Left ventricle myocardium superior (tissue), 1 donor: ENCODE results near the gene ST6GALNAC6. TPM values are rescaled to one million over a fixed set of nuclear protein-coding genes. Genes with fewer than 3 reads are reported as not detected.
A peak's percentile ranks its signal among the peaks of the same experiment; 100 is the strongest.
"Not testable (repeated sequence)": the region's sequence is repeated elsewhere in the genome, so short reads cannot be mapped to it uniquely, and the experiment has no call there.

Experiments used
- ATAC-seq: fragments of 200-7000 bp; cut with Tn5 transposase; one replicate; pipeline ENCODE4 v1.9.1; 2020; ENCODE audit warnings: mild to moderate bottlenecking, moderate library complexity
- DNase-seq: peaks from one replicate; pipeline ENCODE4 v3.0.0-alpha.2; 2020
- intact Hi-C: fragments of 100-400 bp; cut with micrococcal nuclease; formaldehyde crosslinking; loops from one replicate; pipeline ENCODE4 v1.11.0; 2022
- total RNA-seq: library from RNA; stranded (reverse); fragmentation: NEBNext Ultra II Directional; extraction: Animal tissue kit (Norgen Biotek cat#: 25700); gene quantifications from one replicate; pipeline ENCODE4 v1.2.1, GENCODE V29; 2021
- donor health status: DM: no; HTN: yes; CAD: no; lungs with severe emphysema.

The ST6GALNAC6 gene
- total RNA-seq, 1 donor from 2014 or later = 50.5 TPM

GRCh38 chr9:127878001-127878651 lies 21.3 kb downstream of the ST6GALNAC6 start:
- DNase-seq = no peak
- intact Hi-C loops = loop anchor here (10.0 kb wide), 1 partner anchor 93 kb away; the partner anchor contains the start of gene CDK9
- no peak for ATAC-seq

GRCh38 chr9:127877566-127877998 lies 21.8 kb downstream of the ST6GALNAC6 start, which contains the start of gene AK1:
Gene AK1 (minus strand): TSS chr9:127877675. CDS start chr9:127874617, 3,058 bp downstream.
- peak; percentile 90 for DNase-seq
- intact Hi-C loops = loop anchor here (10.0 kb wide), 1 partner anchor 93 kb away; the partner anchor contains the start of gene CDK9
- ATAC-seq = peak; percentile 82

- intact Hi-C loops = loop anchor here (10.0 kb wide), 1 partner anchor 92 kb away; the partner anchor contains the start of gene CDK9
- peak; percentile 75 for DNase-seq
Measured at GRCh38 chr9:127876764-127877562, 22.4 kb downstream of the ST6GALNAC6 start.

GRCh38 chr9:127876026-127876763 lies 23.2 kb downstream of the ST6GALNAC6 start:
- DNase-seq (no peak), ATAC-seq (no peak)
- intact Hi-C loops = loop anchor here (10.0 kb wide), 1 partner anchor 91 kb away; the partner anchor contains the start of gene CDK9

More at GRCh38 chr9:127876764-127877562, 22.4 kb downstream of the ST6GALNAC6 start:
- ATAC-seq = peak; percentile 55

GRCh38 chr9:127875306-127875966 lies 24.0 kb downstream of the ST6GALNAC6 start:
- ATAC-seq (no peak), DNase-seq (no peak)
- intact Hi-C loops = loop anchor here (10.0 kb wide), 1 partner anchor 91 kb away; the partner anchor contains the start of gene CDK9

- DNase-seq (peak; percentile 69), ATAC-seq (peak; percentile 19)
- intact Hi-C loops = loop anchor here (10.0 kb wide), 1 partner anchor 90 kb away; the partner anchor contains the start of gene CDK9
Measured at GRCh38 chr9:127874301-127875221, 24.8 kb downstream of the ST6GALNAC6 start.

GRCh38 chr9:127873886-127874285 lies 25.5 kb downstream of the ST6GALNAC6 start:
- DNase-seq (peak; percentile 91), ATAC-seq (peak; percentile 63)
- intact Hi-C loops = loop anchor here (10.0 kb wide), 1 partner anchor 89 kb away; the partner anchor contains the start of gene CDK9

GRCh38 chr9:127873223-127873691 lies 26.1 kb downstream of the ST6GALNAC6 start:
- intact Hi-C loops = loop anchor here (10.0 kb wide), 1 partner anchor 88 kb away; the partner anchor contains the start of gene CDK9
- ATAC-seq = no peak

GRCh38 chr9:127872369-127873222 lies 26.8 kb downstream of the ST6GALNAC6 start:
- DNase-seq = no peak
- intact Hi-C loops = loop anchor here (10.0 kb wide), 1 partner anchor 88 kb away; the partner anchor contains the start of gene CDK9
- ATAC-seq = no peak

More at GRCh38 chr9:127873223-127873691, 26.1 kb downstream of the ST6GALNAC6 start:
- no peak for DNase-seq

GRCh38 chr9:127871531-127871930 lies 27.9 kb downstream of the ST6GALNAC6 start:
- ATAC-seq (no peak), DNase-seq (no peak)
- intact Hi-C loops = loop anchor here (10.0 kb wide), 1 partner anchor 87 kb away; the partner anchor contains the start of gene CDK9

- DNase-seq (no peak), ATAC-seq (no peak)
Measured at GRCh38 chr9:127870887-127871286, 28.5 kb downstream of the ST6GALNAC6 start.

GRCh38 chr9:127870153-127870491 lies 29.3 kb downstream of the ST6GALNAC6 start:
- ATAC-seq, DNase-seq: not testable (repeated sequence)
- intact Hi-C loops = loop anchor here (10.0 kb wide), 1 partner anchor 85 kb away; the partner anchor contains the start of gene CDK9

More at GRCh38 chr9:127870887-127871286, 28.5 kb downstream of the ST6GALNAC6 start:
- intact Hi-C loops = loop anchor here (10.0 kb wide), 1 partner anchor 86 kb away; the partner anchor contains the start of gene CDK9

GRCh38 chr9:127869310-127870152 lies 29.9 kb downstream of the ST6GALNAC6 start:
- DNase-seq (peak; percentile 91), ATAC-seq (peak; percentile 67)
- intact Hi-C loops = loop anchor here (10.0 kb wide), 1 partner anchor 85 kb away; the partner anchor contains the start of gene CDK9

GRCh38 chr9:127868278-127868902 lies 31.0 kb downstream of the ST6GALNAC6 start:
- DNase-seq = no peak
- intact Hi-C loops = no loop called here
- ATAC-seq = no peak
